ENCODE results near the gene CRAMP1.
"Not testable (repeated sequence)": the region's sequence is repeated elsewhere in the genome, so short reads cannot be mapped to it uniquely, and the experiment has no call there.

Gene CRAMP1

DNA sequence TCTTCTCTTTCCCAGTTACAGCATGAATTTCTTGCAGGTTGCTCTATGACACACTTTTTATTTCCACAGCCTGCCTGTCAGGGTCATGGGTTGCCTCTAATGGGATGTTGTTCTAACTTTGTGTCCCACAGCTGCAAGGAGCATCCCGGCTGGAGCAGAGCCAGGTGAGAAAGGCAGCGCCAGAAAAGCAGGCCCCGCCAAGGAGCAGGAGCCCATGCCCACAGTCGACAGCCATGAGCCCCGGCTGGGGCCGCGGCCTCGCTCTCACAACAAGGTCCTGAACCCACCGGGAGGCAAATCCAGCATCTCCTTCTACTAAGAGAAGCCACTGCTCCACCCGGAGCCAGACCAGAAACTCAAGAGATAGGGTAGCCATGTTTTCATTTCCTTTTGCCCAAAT lies 86.5 kb downstream of the CRAMP1 start:
- DNase-seq = no peak
- in situ Hi-C loops (cut with MboI; ENCODE audit: low pct_unique_long_range_greater_than_20kb, low sequenced_read_pairs) = no loop called here

- no peak for DNase-seq
These were observed 88.1 kb downstream of the CRAMP1 start for GRCh38 chr16:1700246-1700645.

DNA sequence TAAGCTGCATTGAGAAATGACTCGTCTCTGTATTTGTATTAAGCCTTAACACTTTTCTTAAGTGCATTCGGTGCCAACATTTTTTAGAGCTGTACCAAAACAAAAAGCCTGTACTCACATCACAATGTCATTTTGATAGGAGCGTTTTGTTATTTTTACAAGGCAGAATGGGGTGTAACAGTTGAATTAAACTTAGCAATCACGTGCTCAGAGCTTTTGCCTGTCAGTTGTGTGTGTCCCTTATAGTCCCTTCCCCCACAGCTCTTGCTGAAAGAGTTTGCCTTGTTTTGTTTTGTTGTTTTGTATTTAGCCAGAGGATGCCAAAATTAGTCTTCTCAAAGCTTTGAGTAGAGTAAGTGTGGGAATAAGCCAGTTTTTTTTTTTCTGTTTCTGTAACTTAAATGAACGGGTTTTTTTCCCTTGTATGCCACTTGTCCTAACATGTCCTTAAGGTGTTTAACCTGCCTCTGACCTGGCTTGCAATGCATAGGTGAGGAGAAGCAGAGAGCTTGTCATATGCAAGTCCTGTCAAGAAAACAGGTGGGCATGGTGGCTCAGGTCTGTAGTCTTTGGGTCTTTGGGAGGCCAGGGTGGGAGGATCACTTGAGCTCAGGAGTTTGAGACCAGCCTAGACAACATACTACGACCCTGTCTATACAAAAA lies 89.2 kb downstream of the CRAMP1 start:
- in situ Hi-C loops (cut with MboI; ENCODE audit: low pct_unique_long_range_greater_than_20kb, low sequenced_read_pairs) = no loop called here
- no peak for DNase-seq

More at GRCh38 chr16:1700246-1700645, 88.1 kb downstream of the CRAMP1 start:
- in situ Hi-C loops (cut with MboI; ENCODE audit: low pct_unique_long_range_greater_than_20kb, low sequenced_read_pairs) = no loop called here

- DNase-seq; in situ Hi-C loops (cut with MboI; ENCODE audit: low pct_unique_long_range_greater_than_20kb, low sequenced_read_pairs): not testable (repeated sequence)
These were observed 93.1 kb downstream of the CRAMP1 start for GRCh38 chr16:1705324-1705687.

- peak; percentile 95 for DNase-seq
- in situ Hi-C loops (cut with MboI; ENCODE audit: low pct_unique_long_range_greater_than_20kb, low sequenced_read_pairs) = no loop called here
These were observed 93.7 kb downstream of the CRAMP1 start, which contains the start of gene MAPK8IP3 for GRCh38 chr16:1705688-1706385. Gene MAPK8IP3 (plus strand): TSS chr16:1706195. CDS start chr16:1706340, 145 bp downstream.

GRCh38 chr16:1706386-1707192 lies 94.4 kb downstream of the CRAMP1 start:
- in situ Hi-C loops (cut with MboI; ENCODE audit: low pct_unique_long_range_greater_than_20kb, low sequenced_read_pairs) = no loop called here
- no peak for DNase-seq

GRCh38 chr16:1707193-1707790 lies 95.1 kb downstream of the CRAMP1 start:
- peak; percentile 30 for DNase-seq
- in situ Hi-C loops (cut with MboI; ENCODE audit: low pct_unique_long_range_greater_than_20kb, low sequenced_read_pairs) = no loop called here

DNA sequence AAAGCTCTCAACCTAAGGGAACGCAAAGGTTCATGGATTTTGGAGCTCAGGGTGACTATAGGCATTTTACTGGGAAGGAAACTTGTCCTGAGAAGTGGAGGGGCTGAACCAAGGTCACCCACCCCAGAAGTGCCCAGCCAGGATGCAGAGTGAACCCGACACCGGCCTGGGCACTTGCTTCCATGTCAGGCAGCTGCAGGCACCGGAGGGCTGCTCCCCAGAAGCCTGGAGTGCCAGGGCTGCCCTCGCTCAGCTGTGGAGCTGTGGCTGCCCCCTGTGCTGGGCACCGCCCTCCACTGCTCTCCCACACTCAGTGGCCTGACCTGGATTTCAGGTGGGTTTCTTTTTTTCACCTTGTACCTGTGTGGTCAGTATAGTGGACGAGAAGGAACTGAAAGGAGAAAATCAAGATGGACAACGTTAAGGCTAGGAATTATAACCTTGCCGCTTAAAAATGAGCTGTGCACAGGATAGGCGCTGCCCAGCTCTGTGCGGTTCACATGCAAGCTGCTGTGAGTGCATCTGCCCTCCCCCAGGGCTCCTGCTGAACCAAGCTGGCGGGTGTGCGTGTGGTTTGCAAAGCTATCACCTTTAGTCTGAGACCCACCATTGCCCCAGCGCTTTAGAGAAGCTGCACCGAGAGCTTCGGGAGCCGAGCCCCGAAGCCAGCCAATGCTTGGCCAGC lies 96.1 kb downstream of the CRAMP1 start:
- DNase-seq = no peak
- in situ Hi-C loops (cut with MboI; ENCODE audit: low pct_unique_long_range_greater_than_20kb, low sequenced_read_pairs) = no loop called here

GRCh38 chr16:1708768-1709180 lies 96.6 kb downstream of the CRAMP1 start:
- no peak for DNase-seq
- in situ Hi-C loops (cut with MboI; ENCODE audit: low pct_unique_long_range_greater_than_20kb, low sequenced_read_pairs) = no loop called here

DNA sequence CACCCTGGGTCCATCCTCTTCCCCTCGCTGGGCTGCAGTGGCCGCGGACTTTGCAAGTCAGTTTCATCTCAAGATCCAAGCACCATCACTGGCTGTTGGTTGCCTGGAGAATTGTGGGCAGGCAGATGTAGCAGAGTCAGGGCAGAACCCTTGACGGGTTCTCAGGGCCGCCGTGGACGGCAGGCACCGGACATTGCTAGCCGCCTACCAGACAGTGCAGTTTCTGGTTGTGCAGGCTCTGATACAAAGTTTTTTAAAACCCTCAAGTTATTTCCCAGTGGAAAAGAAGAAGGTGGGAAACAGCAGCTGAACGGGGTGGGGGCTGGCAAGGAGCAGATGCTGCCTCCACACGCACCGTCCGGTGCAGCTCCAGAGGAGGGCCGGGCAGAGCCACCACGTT lies 97.2 kb downstream of the CRAMP1 start:
- in situ Hi-C loops (cut with MboI; ENCODE audit: low pct_unique_long_range_greater_than_20kb, low sequenced_read_pairs) = no loop called here
- no peak for DNase-seq

GRCh38 chr16:1710811-1711507 lies 98.8 kb downstream of the CRAMP1 start:
- in situ Hi-C loops (cut with MboI; ENCODE audit: low pct_unique_long_range_greater_than_20kb, low sequenced_read_pairs) = no loop called here
- DNase-seq = no peak

GRCh38 chr16:1712791-1713261 lies 100.7 kb downstream of the CRAMP1 start:
- no peak for DNase-seq
- in situ Hi-C loops (cut with MboI; ENCODE audit: low pct_unique_long_range_greater_than_20kb, low sequenced_read_pairs) = no loop called here

GRCh38 chr16:1713331-1713730 lies 101.2 kb downstream of the CRAMP1 start:
- no peak for DNase-seq
- in situ Hi-C loops (cut with MboI; ENCODE audit: low pct_unique_long_range_greater_than_20kb, low sequenced_read_pairs) = no loop called here

DNA sequence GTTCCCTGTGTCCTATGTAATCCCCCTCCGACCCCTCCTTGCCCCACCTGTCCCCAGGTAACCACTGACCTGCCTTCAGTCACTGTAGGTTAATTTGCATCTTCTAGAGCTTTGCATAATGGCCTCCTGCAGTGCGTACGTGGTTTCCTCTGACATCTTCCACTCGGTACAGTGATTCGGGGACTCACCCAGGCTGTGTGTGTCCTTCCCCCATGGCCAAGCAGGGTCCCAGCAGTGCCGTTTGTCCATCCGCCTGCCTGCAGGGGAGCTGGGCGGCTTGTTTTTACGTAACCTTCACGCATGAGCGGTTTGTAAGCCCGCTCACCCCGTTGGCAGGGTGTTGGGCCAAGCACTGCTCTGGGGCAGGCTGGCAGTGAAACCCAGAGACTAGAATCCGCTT lies 101.8 kb downstream of the CRAMP1 start:
- in situ Hi-C loops (cut with MboI; ENCODE audit: low pct_unique_long_range_greater_than_20kb, low sequenced_read_pairs) = no loop called here
- no peak for DNase-seq

GRCh38 chr16:1715220-1715619 lies 103.1 kb downstream of the CRAMP1 start:
- in situ Hi-C loops (cut with MboI; ENCODE audit: low pct_unique_long_range_greater_than_20kb, low sequenced_read_pairs) = no loop called here
- no peak for DNase-seq

- in situ Hi-C loops (cut with MboI; ENCODE audit: low pct_unique_long_range_greater_than_20kb, low sequenced_read_pairs); DNase-seq: not testable (repeated sequence)
These were observed 106.1 kb downstream of the CRAMP1 start for GRCh38 chr16:1718236-1718635.

GRCh38 chr16:1719559-1720229 lies 107.5 kb downstream of the CRAMP1 start:
- DNase-seq; in situ Hi-C loops (cut with MboI; ENCODE audit: low pct_unique_long_range_greater_than_20kb, low sequenced_read_pairs): not testable (repeated sequence)

DNA sequence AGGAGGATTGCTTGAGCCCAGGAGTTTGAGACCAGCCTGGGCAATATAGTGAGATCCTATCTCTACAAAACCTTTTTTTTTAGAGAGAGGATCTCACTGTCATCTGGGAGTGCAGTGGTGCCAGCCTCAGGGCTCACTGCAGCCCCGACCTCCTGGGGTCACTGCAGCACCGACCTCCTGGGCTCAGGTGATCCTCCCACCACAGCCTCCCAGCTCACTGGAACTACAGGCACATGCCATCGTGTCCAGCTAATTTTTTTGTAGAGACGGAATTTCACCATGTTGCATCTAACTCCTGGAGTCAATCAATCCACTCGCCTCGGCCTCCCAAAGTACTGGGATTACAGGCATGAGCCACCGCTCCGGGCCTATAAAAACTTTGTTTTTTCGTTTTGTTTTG lies 109.2 kb downstream of the CRAMP1 start:
- DNase-seq = no peak
- in situ Hi-C loops (cut with MboI; ENCODE audit: low pct_unique_long_range_greater_than_20kb, low sequenced_read_pairs) = no loop called here
